Endodermal cell (in vitro differentiated cells): ENCODE results near the gene CD300LF. TPM values are rescaled to one million over a fixed set of nuclear protein-coding genes. Genes with fewer than 3 reads are reported as not detected.
A peak's percentile ranks its signal among the peaks of the same experiment; 100 is the strongest.

Source experiments
- DNase-seq: peaks from one replicate; pipeline ENCODE4 v3.0.0-alpha.2; 2017
- H3K27ac ChIP-seq: 2 replicates; pipeline ENCODE4 v1.5.1; 2013; ENCODE audit warnings: mild to moderate bottlenecking, low read depth, low read length, moderate library complexity
- H3K27me3 ChIP-seq: 2 replicates; pipeline ENCODE4 v1.6.1; 2013; ENCODE audit warnings: mild to moderate bottlenecking, low read length, moderate library complexity; ENCODE audit not compliant: insufficient read depth, control insufficient read depth, poor library complexity, severe bottlenecking
- H3K36me3 ChIP-seq: 2 replicates; pipeline ENCODE4 v1.7.0; 2013; ENCODE audit warnings: mild to moderate bottlenecking, low read length, moderate library complexity; ENCODE audit not compliant: control insufficient read depth, insufficient read depth
- H3K4me1 ChIP-seq: one replicate; pipeline ENCODE4 v1.7.0; 2013; ENCODE audit warnings: low read length; ENCODE audit not compliant: control insufficient read depth, insufficient read depth
- H3K4me3 ChIP-seq: 2 replicates; pipeline ENCODE4 v1.5.1; 2013; ENCODE audit warnings: mild to moderate bottlenecking, low read length, moderate library complexity
- H3K9ac ChIP-seq: 2 replicates; pipeline ENCODE4 v1.6.1; 2013; ENCODE audit warnings: mild to moderate bottlenecking, low read length, moderate library complexity; ENCODE audit not compliant: poor library complexity, severe bottlenecking; ENCODE audit errors: extremely low read depth
- H3K9me3 ChIP-seq: 2 replicates; pipeline ENCODE4 v1.6.1; 2013; ENCODE audit warnings: mild to moderate bottlenecking, low read length, moderate library complexity; ENCODE audit not compliant: control insufficient read depth
- H3K27ac Mint-ChIP-seq: 2 replicates; pipeline ENCODE4 v1.8.0; 2020; ENCODE audit warnings: mixed read lengths
- H3K27me3 Mint-ChIP-seq: 2 replicates; pipeline ENCODE4 v1.8.0; 2021; ENCODE audit warnings: mild to moderate bottlenecking, mixed read lengths; ENCODE audit not compliant: insufficient read depth
- H3K36me3 Mint-ChIP-seq: 2 replicates; pipeline ENCODE4 v1.8.0; 2020; ENCODE audit warnings: low read depth, mixed read lengths
- H3K4me1 Mint-ChIP-seq: 2 replicates; pipeline ENCODE4 v1.8.0; 2020; ENCODE audit warnings: mixed read lengths
- H3K4me3 Mint-ChIP-seq: 2 replicates; pipeline ENCODE4 v1.8.0; 2020; ENCODE audit warnings: mild to moderate bottlenecking, moderate library complexity, mixed read lengths
- H3K9me3 Mint-ChIP-seq: 2 replicates; pipeline ENCODE4 v1.8.0; 2020; ENCODE audit warnings: mild to moderate bottlenecking, mixed read lengths
- WGBS, 2 experiments: methylation state at CpG; one replicate each; pipeline versions ENCODE4 v1.1.5 to v1.1.7; 2013; ENCODE audit warnings: missing lambda C conversion rate in 2 of 2, mixed read lengths in 1 of 2; ENCODE audit not compliant: insufficient coverage in 1 of 2, insufficient read length in 1 of 2; 5-methylcytosine and 5-hydroxymethylcytosine counted together
- long read RNA-seq, 4 experiments: library from polyadenylated mRNA in 2 of 4; library from RNA in 1 of 4; library from capped mRNA in 1 of 4; stranded (forward) in 3 of 4; unstranded in 1 of 4; transcript quantifications; one replicate each; pipeline ENCODE4 v2.0.0, GENCODE V29; 2020 to 2021; ENCODE audit warnings: inconsistent platforms in 1 of 4
- polyA plus RNA-seq, 2 experiments: library from polyadenylated mRNA; stranded (reverse); fragments of 50-300 nt; gene quantifications; one replicate each; pipeline ENCODE4 v1.2.3, GENCODE V29; 2013
- total RNA-seq, 2 donors: library from RNA; stranded (reverse); fragmentation: NEBNext Ultra II Directional in 1 of 2; extraction: Animal tissue kit (Norgen Biotek cat#: 25700) in 1 of 2; gene quantifications; 2 replicates in 1 of 2; 3 replicates in 1 of 2; pipeline ENCODE4 v1.2.1, GENCODE V29; 2021
- TF ChIP-seq, protein P1 (sequence below): fragments of 200-600 bp; sonication (generic); conservative IDR thresholded peaks from 2 replicates; pipeline ENCODE4 v1.5.0; 2021; ENCODE audit warnings: antibody characterized with exemption, mild to moderate bottlenecking

CD300LF gene
- total RNA-seq, result not detected
- polyA plus RNA-seq (2013, experiment 1 of 2), result not detected
- not detected for polyA plus RNA-seq (2013, experiment 2 of 2)
- long read RNA-seq, experiment 1, result 0 reads
- long read RNA-seq, experiment 2, result 0 reads
- long read RNA-seq, experiment 3, result 0 reads
- long read RNA-seq, experiment 4, result 0 reads

GRCh38 chr17:74712756-74713155, at the start of gene CD300LF:
CD300LF (minus strand) TSS chr17:74712923; CDS start chr17:74712866, 57 bp downstream.
- H3K9me3 ChIP-seq, result no peaks in the 10 kb centered on the region
- H3K4me1 ChIP-seq, result no peaks in the 10 kb centered on the region
- no peak within 1 kb of the TSS for H3K9ac ChIP-seq
- no peak within 1 kb of the TSS for H3K4me3 Mint-ChIP-seq
- H3K27me3 ChIP-seq, result no peaks in the 10 kb centered on the region
- DNase-seq, result no peak
- H3K4me3 ChIP-seq, result no peak within 1 kb of the TSS
- H3K36me3 ChIP-seq, result no peaks in the 10 kb centered on the region
- H3K27me3 Mint-ChIP-seq, result peaks cover 5% of the 10 kb centered on the region
- H3K27ac ChIP-seq, result no peak within 1 kb of the TSS
- H3K9me3 Mint-ChIP-seq, result no peaks in the 10 kb centered on the region
- H3K4me1 Mint-ChIP-seq, result no peaks in the 10 kb centered on the region
- H3K36me3 Mint-ChIP-seq, result no peaks in the 10 kb centered on the region
- TF ChIP-seq, protein P1, sequence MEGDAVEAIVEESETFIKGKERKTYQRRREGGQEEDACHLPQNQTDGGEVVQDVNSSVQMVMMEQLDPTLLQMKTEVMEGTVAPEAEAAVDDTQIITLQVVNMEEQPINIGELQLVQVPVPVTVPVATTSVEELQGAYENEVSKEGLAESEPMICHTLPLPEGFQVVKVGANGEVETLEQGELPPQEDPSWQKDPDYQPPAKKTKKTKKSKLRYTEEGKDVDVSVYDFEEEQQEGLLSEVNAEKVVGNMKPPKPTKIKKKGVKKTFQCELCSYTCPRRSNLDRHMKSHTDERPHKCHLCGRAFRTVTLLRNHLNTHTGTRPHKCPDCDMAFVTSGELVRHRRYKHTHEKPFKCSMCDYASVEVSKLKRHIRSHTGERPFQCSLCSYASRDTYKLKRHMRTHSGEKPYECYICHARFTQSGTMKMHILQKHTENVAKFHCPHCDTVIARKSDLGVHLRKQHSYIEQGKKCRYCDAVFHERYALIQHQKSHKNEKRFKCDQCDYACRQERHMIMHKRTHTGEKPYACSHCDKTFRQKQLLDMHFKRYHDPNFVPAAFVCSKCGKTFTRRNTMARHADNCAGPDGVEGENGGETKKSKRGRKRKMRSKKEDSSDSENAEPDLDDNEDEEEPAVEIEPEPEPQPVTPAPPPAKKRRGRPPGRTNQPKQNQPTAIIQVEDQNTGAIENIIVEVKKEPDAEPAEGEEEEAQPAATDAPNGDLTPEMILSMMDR, result no peak
- WGBS, 2 experiments, result 83 to 100% methylated on average over 1 to 8 of the region's 8 CpGs
- H3K27ac Mint-ChIP-seq, result no peak within 1 kb of the TSS

- no peak for DNase-seq
- Histone ChIP-seq H3K36me3 (peaks cover 58% of the 10 kb centered on the region), H3K4me3 (no peak overlapping the region), H3K27me3 (no peaks in the 10 kb centered on the region), H3K4me1 (peaks cover 34% of the 10 kb centered on the region), H3K9ac (no peak overlapping the region), H3K9me3 (no peaks in the 10 kb centered on the region), H3K27ac (no peak overlapping the region)
- Mint-ChIP-seq H3K9me3 (no peaks in the 10 kb centered on the region), H3K36me3 (peaks cover 20% of the 10 kb centered on the region), H3K4me3 (no peak overlapping the region), H3K27ac (no peak overlapping the region), H3K27me3 (no peaks in the 10 kb centered on the region), H3K4me1 (peaks cover 36% of the 10 kb centered on the region)
- TF ChIP-seq, protein P1, result no peak
- 99 to 100% methylated on average over 1 to 11 of the region's 11 CpGs for WGBS, 2 experiments
Measured at GRCh38 chr17:74761931-74762330, 49.2 kb upstream of the CD300LF start.

DNA sequence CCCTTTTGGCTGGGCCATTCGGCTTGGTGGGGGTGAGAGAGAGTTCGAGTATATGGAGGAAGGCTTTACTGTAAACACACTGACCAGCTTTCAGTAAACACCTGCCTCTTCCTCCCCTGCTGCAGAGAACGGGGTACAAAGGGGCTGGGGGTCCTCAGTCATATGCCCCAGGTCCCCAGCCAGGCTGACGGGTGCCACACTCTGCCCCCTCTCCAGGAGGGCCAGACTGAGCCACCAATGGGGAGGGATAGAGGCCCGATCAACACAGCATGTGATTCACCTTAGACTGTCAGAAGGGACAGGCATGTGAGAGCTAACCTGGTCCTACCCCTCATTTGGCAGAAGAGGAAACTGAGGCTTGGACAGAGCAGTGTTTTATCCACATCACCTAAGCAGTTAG, 48.7 kb upstream of the CD300LF start:
- no peaks in the 10 kb centered on the region for H3K9me3 Mint-ChIP-seq
- H3K9me3 ChIP-seq, result no peaks in the 10 kb centered on the region
- H3K27me3 ChIP-seq, result no peaks in the 10 kb centered on the region
- peaks cover 16% of the 10 kb centered on the region for H3K36me3 Mint-ChIP-seq
- no peak overlapping the region for H3K4me3 ChIP-seq
- TF ChIP-seq, protein P1, result no peak
- H3K4me1 Mint-ChIP-seq, result peaks cover 36% of the 10 kb centered on the region
- 83 to 90% methylated on average over 2 to 4 of the region's 5 CpGs for WGBS, 2 experiments
- peaks cover 36% of the 10 kb centered on the region for H3K4me1 ChIP-seq
- no peak overlapping the region for H3K4me3 Mint-ChIP-seq
- no peak for DNase-seq
- H3K27ac Mint-ChIP-seq, result peak overlapping the region; percentile 21
- H3K27me3 Mint-ChIP-seq, result no peaks in the 10 kb centered on the region
- no peak overlapping the region for H3K9ac ChIP-seq
- H3K27ac ChIP-seq, result peak overlapping the region; percentile 77
- H3K36me3 ChIP-seq, result peaks cover 58% of the 10 kb centered on the region
